NCI-H2029 treated with DMSO at 0.1 percent for 48 hours (cell line): ENCODE data around the gene DLD.
"Not testable (repeated sequence)": the region's sequence is repeated elsewhere in the genome, so short reads cannot be mapped to it uniquely, and the experiment has no call there.

Source experiments
- DNase-seq: peaks from one replicate; lab custom pipeline; 2025; lab: John Stamatoyannopoulos, UW

Gene DLD

DNA sequence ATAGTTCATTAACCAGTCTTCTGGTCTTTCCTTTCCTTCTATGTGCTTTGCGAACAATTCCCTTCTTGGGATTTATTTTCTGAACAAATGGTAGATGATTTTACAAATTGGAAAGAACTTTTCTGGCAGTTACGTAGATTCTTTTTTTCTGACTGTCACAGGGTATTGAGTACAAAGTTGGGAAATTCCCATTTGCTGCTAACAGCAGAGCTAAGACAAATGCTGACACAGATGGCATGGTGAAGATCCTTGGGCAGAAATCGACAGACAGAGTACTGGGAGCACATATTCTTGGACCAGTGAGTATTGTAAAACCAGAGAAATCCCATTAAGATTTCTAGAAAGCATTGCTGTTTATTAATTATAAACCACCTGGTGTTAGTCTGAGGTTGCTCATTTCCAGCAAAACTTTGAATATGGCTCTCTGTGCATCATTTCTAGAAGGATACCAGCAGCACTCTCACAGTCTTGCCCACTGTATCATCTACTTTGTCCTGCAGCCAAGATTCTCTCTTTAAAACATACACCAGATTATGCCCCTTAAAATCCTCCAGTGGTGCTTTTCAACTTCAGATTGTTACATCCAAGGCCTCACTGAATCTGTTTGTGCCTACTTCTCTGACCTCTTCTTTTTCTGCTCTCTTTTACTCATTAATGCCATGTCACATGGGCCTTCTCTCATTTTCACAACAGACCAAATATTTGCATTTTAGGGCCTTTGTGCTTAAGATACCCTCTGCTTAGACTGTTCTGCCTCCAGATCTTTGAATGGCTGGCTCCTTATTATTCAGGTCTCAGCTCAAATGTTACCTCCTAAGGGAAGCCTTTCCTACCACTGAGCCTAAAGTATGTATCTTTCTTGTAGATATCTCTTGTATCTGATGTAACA lies 27.0 kb downstream of the DLD start:
- no peak for DNase-seq

- DNase-seq = no peak
These were observed 28.0 kb downstream of the DLD start for GRCh38 chr7:107918948-107919347.

- DNase-seq = no peak
These were observed 29.2 kb downstream of the DLD start for GRCh38 chr7:107920048-107920772.

DNA sequence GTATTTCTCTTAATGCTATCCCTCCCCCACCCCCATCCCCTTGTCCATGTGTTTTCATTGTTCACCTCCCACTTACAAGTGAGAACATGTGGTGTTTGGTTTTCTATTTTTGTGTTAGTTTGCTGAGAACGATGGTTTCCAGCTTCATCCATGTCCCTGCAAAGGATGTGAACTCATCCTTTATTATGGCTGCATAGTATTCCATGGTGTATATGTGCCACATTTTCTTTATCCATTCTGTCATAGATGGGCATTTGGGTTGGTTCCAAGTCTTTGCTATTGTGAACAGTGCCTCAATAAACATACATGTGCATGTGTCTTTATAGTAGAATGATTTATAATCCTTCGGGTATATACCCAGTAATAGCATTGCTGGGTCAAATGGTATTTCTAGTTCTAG lies 30.8 kb downstream of the DLD start:
- DNase-seq = not testable (repeated sequence)

GRCh38 chr7:107922886-107923285 lies 31.9 kb downstream of the DLD start:
- DNase-seq = no peak

DNA sequence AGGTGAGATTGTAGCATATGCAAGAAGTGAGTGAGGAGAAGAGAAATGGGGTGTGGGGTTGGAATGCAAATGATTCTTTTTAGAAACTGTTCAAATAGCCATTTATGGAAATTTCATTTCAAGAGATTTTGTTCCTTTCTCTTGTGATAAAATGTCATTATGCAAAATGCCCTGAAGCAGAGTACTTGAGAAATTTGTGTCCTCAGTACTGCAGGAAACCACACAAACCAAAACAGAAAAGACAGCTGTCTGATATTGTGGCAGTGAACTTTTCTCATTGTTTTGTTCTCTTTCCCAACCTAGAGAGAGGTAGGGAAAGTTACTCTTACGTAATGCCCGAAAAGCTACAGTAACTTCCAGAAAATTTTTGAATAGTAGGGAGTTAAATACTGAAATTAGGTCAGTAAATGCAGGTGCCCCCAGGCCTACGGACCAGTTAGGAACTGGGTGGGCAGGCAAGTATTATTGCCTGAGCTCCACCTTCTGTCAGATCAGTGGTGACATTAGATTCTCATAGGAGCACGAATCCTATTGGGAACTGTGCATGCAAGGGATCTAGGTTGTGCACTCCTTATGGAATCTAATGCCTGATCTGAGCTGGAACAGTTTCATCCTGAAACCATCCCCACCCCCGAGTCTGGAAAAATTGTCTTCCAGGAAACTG lies 34.0 kb downstream of the DLD start:
- DNase-seq = no peak

DNA sequence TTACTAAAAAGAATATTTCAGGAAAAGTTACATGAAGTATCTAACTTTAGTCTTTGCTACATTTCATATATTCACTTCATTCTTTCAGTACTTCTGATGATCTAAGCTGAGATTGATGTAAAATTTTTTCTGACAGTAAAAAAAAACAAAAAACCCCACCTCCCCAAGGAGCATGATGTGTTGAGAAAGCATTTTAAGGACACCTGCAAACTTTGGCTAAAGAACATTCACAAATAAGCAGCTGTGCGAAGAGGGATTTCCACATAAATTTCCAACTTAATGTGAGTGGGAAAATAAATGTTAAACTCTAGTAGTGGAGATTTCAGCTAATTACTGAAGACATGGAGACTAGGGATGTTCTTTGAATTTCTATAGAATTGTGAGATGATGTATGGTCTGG lies 35.5 kb downstream of the DLD start:
- DNase-seq = no peak

- no peak for DNase-seq
These were observed 40.9 kb downstream of the DLD start for GRCh38 chr7:107931740-107932515.

GRCh38 chr7:107932805-107933204 lies 41.8 kb downstream of the DLD start:
- DNase-seq = no peak

- DNase-seq = no peak
These were observed 42.5 kb downstream of the DLD start for GRCh38 chr7:107933386-107934013.

DNA sequence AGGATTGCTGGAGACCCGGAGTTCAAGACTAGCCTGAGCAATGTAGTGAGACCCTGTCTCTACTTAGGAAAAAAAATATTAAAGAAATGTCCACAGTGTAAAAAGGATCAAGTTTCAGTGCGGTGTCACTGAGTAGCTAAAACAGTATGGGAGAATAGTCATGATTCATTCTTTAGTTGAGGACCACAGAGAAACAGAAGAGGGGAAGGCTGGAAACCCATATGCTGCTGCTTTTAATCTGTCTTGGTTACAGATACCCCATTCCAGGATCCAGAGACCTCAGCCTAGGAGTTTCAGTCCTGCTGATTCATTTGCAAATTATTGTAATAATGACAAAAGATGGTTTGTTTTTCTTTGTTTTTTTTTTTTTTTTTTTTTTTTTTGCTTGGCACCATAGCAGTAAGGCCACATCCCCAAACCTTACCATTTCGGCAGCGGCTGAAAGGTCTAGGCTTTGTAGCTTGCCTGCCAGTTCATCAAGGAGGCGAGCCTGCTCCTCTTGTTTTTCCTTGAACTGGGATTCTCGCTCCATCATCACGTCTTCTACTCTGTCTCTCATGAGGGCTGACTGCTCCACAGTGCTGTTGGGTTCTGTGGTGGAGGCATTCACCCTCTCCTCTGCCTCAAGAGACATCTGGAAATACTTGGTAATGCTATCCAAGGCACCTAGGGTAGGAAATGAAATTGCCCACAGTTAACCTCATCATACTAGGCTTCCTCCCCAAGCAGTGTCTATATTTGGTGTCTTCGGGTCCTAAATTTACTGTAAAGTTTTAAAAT lies 44.2 kb downstream of the DLD start:
- no peak for DNase-seq

GRCh38 chr7:107936312-107936711 lies 45.3 kb downstream of the DLD start:
- DNase-seq = no peak

DNA sequence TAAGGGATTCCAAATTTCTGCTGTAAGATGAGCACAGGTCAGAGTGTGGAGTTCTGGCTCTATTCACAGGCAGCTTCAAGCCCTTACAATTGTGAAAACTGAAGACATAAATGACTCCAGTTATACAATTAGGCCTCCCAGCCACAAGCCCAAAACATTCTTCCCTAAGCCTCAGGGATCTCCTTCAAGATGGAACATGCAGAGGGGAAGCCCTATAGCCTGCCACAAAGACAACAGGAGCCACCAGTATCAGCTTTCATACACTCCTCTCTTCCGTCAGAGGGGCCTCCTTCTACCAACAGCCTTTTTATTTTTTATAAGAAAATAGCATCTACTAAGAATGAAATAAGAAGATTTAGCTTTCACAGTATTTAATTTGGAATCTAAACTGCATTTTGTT lies 46.5 kb downstream of the DLD start:
- no peak for DNase-seq

DNA sequence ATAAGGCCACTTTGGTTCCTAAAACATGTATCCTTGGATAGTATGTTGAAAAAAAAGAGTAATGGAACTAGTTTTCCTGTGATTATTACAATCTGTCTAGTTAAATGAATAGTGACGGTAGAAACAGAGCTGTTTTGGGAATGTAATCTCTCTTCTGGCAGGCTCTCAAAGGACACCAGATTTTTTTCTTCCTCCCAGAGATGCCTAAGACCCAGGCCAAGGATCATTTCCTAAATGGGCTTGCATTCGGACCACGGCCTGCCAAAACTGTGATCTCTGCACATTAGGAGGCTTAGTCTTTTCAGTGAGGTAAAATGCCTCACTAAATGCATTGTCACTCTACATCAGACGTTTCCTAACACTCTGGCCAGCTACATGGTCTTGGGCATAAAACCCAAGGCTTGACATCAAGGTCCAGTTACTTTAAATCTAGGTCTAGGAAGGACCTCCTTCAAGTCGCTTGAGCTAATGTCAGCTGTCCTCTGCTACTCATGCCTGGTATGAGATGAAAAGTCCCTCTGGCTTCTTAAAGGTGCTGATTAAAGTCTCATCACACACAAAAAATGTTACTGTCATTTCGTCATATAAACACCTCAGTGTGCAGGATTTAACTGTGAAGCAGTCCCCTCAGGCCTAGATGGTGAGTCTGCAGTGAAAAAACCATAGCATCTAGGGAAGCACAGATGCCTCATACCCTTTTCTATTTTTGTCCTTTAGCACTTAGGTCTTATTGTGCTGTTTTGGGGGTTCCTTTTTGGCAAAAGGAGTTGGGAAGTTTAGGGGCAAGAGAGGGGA lies 47.7 kb downstream of the DLD start:
- DNase-seq = no peak

- DNase-seq = no peak
These were observed 48.8 kb downstream of the DLD start for GRCh38 chr7:107939573-107940489.

DNA sequence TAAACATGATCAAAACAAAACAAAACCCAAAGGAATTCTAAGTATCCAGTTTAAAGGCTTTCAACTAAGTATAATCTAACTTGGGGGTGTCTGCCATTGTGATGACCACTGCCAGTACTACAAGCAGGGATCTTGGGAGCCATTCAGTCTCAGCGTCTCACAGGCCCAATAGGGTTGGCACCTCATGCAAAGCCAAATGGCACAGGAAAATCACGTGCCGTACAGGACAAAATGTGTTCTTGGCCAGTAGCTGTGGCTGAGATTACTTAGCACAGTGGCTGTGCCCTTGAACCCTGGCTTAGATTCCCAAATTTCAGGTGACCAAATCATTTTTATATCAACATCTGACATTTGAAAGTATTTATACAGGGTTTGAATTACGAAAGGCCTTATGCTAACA lies 50.0 kb downstream of the DLD start:
- no peak for DNase-seq

DNA sequence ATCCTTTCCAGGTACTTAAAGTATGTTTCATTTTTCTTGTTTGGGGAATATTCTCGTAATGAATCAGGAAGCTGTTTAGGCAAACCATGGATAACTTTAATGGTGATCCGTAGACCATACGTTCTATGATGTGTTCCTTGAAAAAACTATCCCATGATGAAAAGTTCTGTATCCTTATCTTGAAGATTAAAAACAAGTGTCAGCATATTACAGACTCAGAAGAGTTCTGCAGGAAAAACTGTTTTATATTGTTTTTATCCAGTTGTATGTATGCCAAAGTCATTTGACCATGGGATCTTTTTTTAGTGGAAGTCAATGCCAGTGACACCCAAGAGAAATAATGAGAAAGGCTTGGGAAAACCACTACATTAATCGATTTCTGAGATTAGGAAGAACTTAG lies 52.0 kb downstream of the DLD start:
- DNase-seq = no peak

GRCh38 chr7:107944411-107945169 lies 53.6 kb downstream of the DLD start:
- DNase-seq = no peak
